GM23338 (cell line): Measurements from ENCODE around the gene TRPV5. TPM values are rescaled to one million over a fixed set of nuclear protein-coding genes. Genes with fewer than 3 reads are reported as not detected.

ENCODE experiments used
- ATAC-seq: fragments of 200-7000 bp; cut with Tn5 transposase; 3 replicates; pipeline ENCODE4 v1.9.1; 2020
- DNase-seq: peaks from one replicate; pipeline ENCODE4 v3.0.0-alpha.2; 2015; ENCODE audit warnings: low spot score
- H2AFZ ChIP-seq: fragments of 200-600 bp; sonication (generic); 2 replicates; pipeline ENCODE4 v1.8.0; 2016; ENCODE audit warnings: antibody characterized with exemption, mild to moderate bottlenecking, moderate library complexity
- H3F3A ChIP-seq: fragments of 200-600 bp; sonication (generic); replicated peaks from 2 replicates; pipeline ENCODE4 v1.8.0; 2017; ENCODE audit warnings: antibody characterized with exemption, mixed run types, low read depth
- H3K27ac ChIP-seq: fragments of 200-600 bp; sonication (generic); 2 replicates; pipeline ENCODE4 v1.6.1; 2016; ENCODE audit warnings: low read depth
- H3K27me3 ChIP-seq: fragments of 200-600 bp; sonication (generic); 2 replicates; pipeline ENCODE4 v1.8.0; 2016; ENCODE audit warnings: mild to moderate bottlenecking, mixed run types, moderate library complexity; ENCODE audit not compliant: insufficient read depth
- H3K36me3 ChIP-seq: fragments of 200-600 bp; sonication (generic); 2 replicates; pipeline ENCODE4 v1.8.0; 2016; ENCODE audit warnings: mild to moderate bottlenecking; ENCODE audit not compliant: insufficient read depth
- H3K4me1 ChIP-seq: fragments of 200-600 bp; sonication (generic); 2 replicates; pipeline ENCODE4 v1.8.0; 2016; ENCODE audit warnings: mild to moderate bottlenecking, moderate library complexity; ENCODE audit not compliant: insufficient read depth
- H3K4me2 ChIP-seq: fragments of 200-600 bp; sonication (generic); 2 replicates; pipeline ENCODE4 v1.7.1; 2017; ENCODE audit warnings: mixed run types
- H3K4me3 ChIP-seq: fragments of 200-600 bp; sonication (generic); 2 replicates; pipeline ENCODE4 v1.6.1; 2016; ENCODE audit warnings: mixed run types
- H3K79me2 ChIP-seq: fragments of 200-600 bp; sonication (generic); replicated peaks from 2 replicates; pipeline ENCODE4 v1.8.0; 2017; ENCODE audit warnings: mild to moderate bottlenecking; ENCODE audit not compliant: insufficient read depth
- H3K9me2 ChIP-seq: fragments of 200-600 bp; sonication (generic); 2 replicates; pipeline ENCODE4 v1.8.0; 2017; ENCODE audit not compliant: insufficient read depth
- H4K20me1 ChIP-seq: fragments of 200-600 bp; sonication (generic); replicated peaks from 2 replicates; pipeline ENCODE4 v1.8.0; 2017; ENCODE audit warnings: mild to moderate bottlenecking; ENCODE audit not compliant: insufficient read depth
- H3K27ac Mint-ChIP-seq: 2 replicates; pipeline ENCODE4 v1.8.0; 2020; ENCODE audit warnings: inconsistent platforms, mild to moderate bottlenecking, moderate library complexity, mixed read lengths
- H3K27me3 Mint-ChIP-seq: 3 replicates; pipeline ENCODE4 v1.8.0; 2022; ENCODE audit warnings: low read depth, mild to moderate bottlenecking, moderate library complexity, mixed read lengths, inconsistent platforms; ENCODE audit not compliant: insufficient read depth, poor library complexity
- H3K36me3 Mint-ChIP-seq: 3 replicates; pipeline ENCODE4 v1.8.0; 2021; ENCODE audit warnings: low read depth, mild to moderate bottlenecking, inconsistent platforms, moderate library complexity, mixed read lengths
- H3K4me1 Mint-ChIP-seq: 3 replicates; pipeline ENCODE4 v1.8.0; 2020; ENCODE audit warnings: mild to moderate bottlenecking, inconsistent platforms, mixed read lengths
- H3K4me3 Mint-ChIP-seq: 3 replicates; pipeline ENCODE4 v1.8.0; 2021; ENCODE audit warnings: moderate library complexity, mild to moderate bottlenecking, inconsistent platforms, mixed read lengths
- H3K9me3 Mint-ChIP-seq: 3 replicates; pipeline ENCODE4 v1.8.0; 2020; ENCODE audit warnings: moderate library complexity, mild to moderate bottlenecking, inconsistent platforms, mixed read lengths
- CREB1 ChIP-seq: fragments of 250-450 bp; sonication (Bioruptor Pico); IDR thresholded peaks from 2 replicates; pipeline ENCODE4 v1.5.0; 2020; ENCODE audit warnings: low read depth, mild to moderate bottlenecking, moderate library complexity
- CTCF ChIP-seq, 2 experiments: fragments of 200-600 bp in 1 of 2; sonication (generic) in 1 of 2; conservative IDR thresholded peaks; 2 replicates each; pipeline versions ENCODE4 v1.5.1 to v1.6.1; 2016 to 2017; ENCODE audit warnings: antibody characterized with exemption in 2 of 2, low read depth in 2 of 2, mild to moderate bottlenecking in 2 of 2, moderate library complexity in 1 of 2
- ETS1 ChIP-seq: IDR thresholded peaks from 2 replicates; pipeline ENCODE4 v1.6.1; 2016; ENCODE audit warnings: antibody characterized with exemption
- EZH2 ChIP-seq: fragments of 200-600 bp; sonication (generic); IDR thresholded peaks from one replicate; pipeline ENCODE4 v1.8.0; 2017; ENCODE audit warnings: antibody characterized with exemption, mild to moderate bottlenecking, low read depth; ENCODE audit not compliant: unreplicated experiment
- EZH2phosphoT487 ChIP-seq: fragments of 200-600 bp; sonication (generic); IDR thresholded peaks from one replicate; pipeline ENCODE4 v1.8.1; 2018; ENCODE audit warnings: antibody characterized with exemption; ENCODE audit not compliant: unreplicated experiment
- JUNB ChIP-seq: IDR thresholded peaks from one replicate; pipeline ENCODE4 v1.6.1; 2016; ENCODE audit warnings: antibody characterized with exemption; ENCODE audit not compliant: unreplicated experiment
- NANOG ChIP-seq: IDR thresholded peaks from 2 replicates; pipeline ENCODE4 v1.6.1; 2016; ENCODE audit warnings: antibody characterized with exemption, borderline replicate concordance
- POLR2AphosphoS5 ChIP-seq: IDR thresholded peaks from 2 replicates; pipeline ENCODE4 v1.6.1; 2016; ENCODE audit warnings: antibody characterized with exemption, low read depth
- REST ChIP-seq: IDR thresholded peaks from one replicate; pipeline ENCODE4 v1.6.1; 2018; ENCODE audit warnings: antibody characterized with exemption; ENCODE audit not compliant: unreplicated experiment
- STAT1 ChIP-seq: IDR thresholded peaks from one replicate; pipeline ENCODE4 v1.6.1; 2016; ENCODE audit warnings: antibody characterized with exemption; ENCODE audit not compliant: unreplicated experiment
- ZNF114 ChIP-seq: fragments of 250-450 bp; sonication (Bioruptor Pico); IDR thresholded peaks from 2 replicates; pipeline ENCODE4 v1.5.0; 2020; ENCODE audit warnings: mild to moderate bottlenecking, moderate library complexity
- ZNF331 ChIP-seq: fragments of 250-450 bp; sonication (Bioruptor Pico); IDR thresholded peaks from 2 replicates; pipeline ENCODE4 v1.5.0; 2020; ENCODE audit warnings: low read depth, mild to moderate bottlenecking, moderate library complexity
- ZNF462 ChIP-seq: fragments of 250-450 bp; sonication (Bioruptor Pico); IDR thresholded peaks from 2 replicates; pipeline ENCODE4 v1.5.0; 2020; ENCODE audit warnings: mild to moderate bottlenecking, moderate library complexity
- polyA plus RNA-seq: library from polyadenylated mRNA; unstranded; fragments of >200 nt; fragmentation: Nextera tagmentation; extraction: Ambion mirVana; gene quantifications from 2 replicates; pipeline ENCODE4 v1.2.1, GENCODE V29; 2016
- total RNA-seq: library from RNA; depleted of rRNA; stranded (reverse); fragments of >200 nt; shearing (Covaris generic); gene quantifications from 2 replicates; pipeline ENCODE4 v1.2.3, GENCODE V29; 2014

Gene TRPV5
- total and polyA plus RNA-seq, 2 experiments from 2014 or later, result not detected

- no peaks in the 10 kb centered on the region for H3K27me3 ChIP-seq
These were observed 25.7 kb upstream of the TRPV5 start for GRCh38 chr7:142959202-142959601.

More at GRCh38 chr7:142959202-142959601, 25.7 kb upstream of the TRPV5 start:
- peak overlapping the region; percentile 61 for H3K4me2 ChIP-seq
- peaks cover 21% of the 10 kb centered on the region for H3K9me2 ChIP-seq
- ATAC-seq (no peak), DNase-seq (no peak)
- no peak overlapping the region for H2AFZ ChIP-seq
- 0 out of 2 replicates have a peak overlapping the region, but pooled peaks have one; percentile 5 for H3K27ac Mint-ChIP-seq
- H3K36me3 Mint-ChIP-seq, result peaks cover 21% of the 10 kb centered on the region
- no peaks in the 10 kb centered on the region for H4K20me1 ChIP-seq
- H3K79me2 ChIP-seq, result no peaks in the 10 kb centered on the region
- H3K4me3 Mint-ChIP-seq, result no peak overlapping the region
- H3F3A ChIP-seq, result no peaks in the 10 kb centered on the region
- peaks cover 32% of the 10 kb centered on the region for H3K4me1 ChIP-seq
- H3K36me3 ChIP-seq, result no peaks in the 10 kb centered on the region; the same call in 1 of the 2 replicates
- no peak for TF ChIP-seq JUNB
- no peak for TF ChIP-seq EZH2
- no peak for TF ChIP-seq NANOG
- TF ChIP-seq ZNF114 (CRISPR knock-in tag), result no peak
- no peak for TF ChIP-seq ZNF462 (CRISPR knock-in tag)
- no peak for TF ChIP-seq CTCF (conservative IDR thresholded peaks at IDR 0.05; ENCODE audit: low read depth in 2 of 2)
- TF ChIP-seq ZNF331, result no peak
- no peak for TF ChIP-seq STAT1
- no peak for TF ChIP-seq REST
- TF ChIP-seq CREB1 (CRISPR knock-in tag), result no peak
- no peak for TF ChIP-seq ETS1
- TF ChIP-seq POLR2AphosphoS5, result no peak
- no peak for TF ChIP-seq EZH2phosphoT487
- no peak overlapping the region for H3K27ac ChIP-seq
- H3K4me3 ChIP-seq, result no peak overlapping the region
- H3K27me3 Mint-ChIP-seq, result peaks cover 4% of the 10 kb centered on the region
- H3K4me1 Mint-ChIP-seq, result peaks cover 40% of the 10 kb centered on the region
- H3K9me3 Mint-ChIP-seq, result peaks cover 17% of the 10 kb centered on the region; the same call in 2 of the 3 replicates
